HepG2 (cell line): ENCODE measurements around the gene CREBRF. TPM values are rescaled to one million over a fixed set of nuclear protein-coding genes. Genes with fewer than 3 reads are reported as not detected.

Experiments used
- CEBPG ChIP-seq: IDR thresholded peaks from 2 replicates; pipeline ENCODE4 v1.6.1; 2016
- FOSL2 ChIP-seq: sonication (generic); formaldehyde crosslinking; IDR thresholded peaks from 2 replicates; pipeline ENCODE4 v1.4.0; 2020; ENCODE audit warnings: missing genetic modification reagents
- GATAD2A ChIP-seq: IDR thresholded peaks from 2 replicates; pipeline ENCODE4 v1.6.1; 2016
- GTF3A ChIP-seq: sonication (generic); formaldehyde crosslinking; conservative IDR thresholded peaks from 2 replicates; pipeline ENCODE4 v1.4.0; 2020; ENCODE audit warnings: mild to moderate bottlenecking, missing genetic modification reagents
- HNF4A ChIP-seq: sonication (generic); formaldehyde crosslinking; IDR thresholded peaks from 2 replicates; pipeline ENCODE4 v1.4.0; 2020; ENCODE audit warnings: missing genetic modification reagents
- ISL2 ChIP-seq: sonication (generic); formaldehyde crosslinking; IDR thresholded peaks from 2 replicates; pipeline ENCODE4 v1.5.0; 2020; ENCODE audit warnings: missing genetic modification reagents
- NCOA2 ChIP-seq: sonication (generic); formaldehyde crosslinking; IDR thresholded peaks from 2 replicates; pipeline ENCODE4 v1.8.0; 2022; ENCODE audit warnings: inconsistent platforms
- SALL1 ChIP-seq: sonication (generic); formaldehyde crosslinking; IDR thresholded peaks from 2 replicates; pipeline ENCODE4 v1.8.0; 2022; ENCODE audit warnings: mild to moderate bottlenecking, missing genetic modification reagents
- SOX6 ChIP-seq, 2 experiments: fragments of 450-650 bp in 1 of 2; sonication (generic) in 1 of 2; formaldehyde crosslinking in 1 of 2; IDR thresholded peaks; 2 replicates each; pipeline versions ENCODE4 v1.4.0 to v1.6.1; 2017 to 2020; ENCODE audit warnings: antibody characterized with exemption in 1 of 2, mild to moderate bottlenecking in 1 of 2, missing genetic modification reagents in 1 of 2
- ZBTB33 ChIP-seq: sonication (generic); formaldehyde crosslinking; IDR thresholded peaks from 2 replicates; pipeline ENCODE4 v1.4.0; 2020; ENCODE audit warnings: missing genetic modification reagents
- ZMYM2 ChIP-seq: sonication (generic); formaldehyde crosslinking; IDR thresholded peaks from 2 replicates; pipeline ENCODE4 v1.8.0; 2022; ENCODE audit warnings: mild to moderate bottlenecking, missing genetic modification reagents
- ZNF121 ChIP-seq: sonication (generic); formaldehyde crosslinking; IDR thresholded peaks from 2 replicates; pipeline ENCODE4 v1.5.0; 2020; ENCODE audit warnings: mild to moderate bottlenecking, missing genetic modification reagents
- polyA plus RNA-seq, 8 experiments: library from polyadenylated mRNA; depleted of rRNA in 3 of 8; stranded (reverse) in 7 of 8; unstranded in 1 of 8; fragments of >200 nt; fragmentation: Illumina TruSeq in 4 of 8; extraction: Trizol in 4 of 8; gene quantifications; 2 replicates each; pipeline versions ENCODE4 v1.2.1 to v1.2.3, GENCODE V29; 2011 to 2016; ENCODE audit warnings: low read depth in 4 of 8, missing spikeins in 1 of 8, mixed read lengths in 1 of 8; ENCODE audit not compliant: insufficient read depth in 1 of 8
- total RNA-seq, 5 experiments: library from RNA; depleted of rRNA; stranded (reverse); fragments of >200 nt; fragmentation: Illumina TruSeq; extraction: Trizol; gene quantifications; 2 replicates each; pipeline ENCODE4 v1.2.3, GENCODE V29; 2016; ENCODE audit warnings: low read depth in 1 of 5
- TF ChIP-seq, protein P1 (sequence below): sonication (generic); formaldehyde crosslinking; IDR thresholded peaks from 2 replicates; pipeline ENCODE4 v1.4.0; 2020; ENCODE audit warnings: missing genetic modification reagents, mild to moderate bottlenecking, borderline replicate concordance

CREBRF gene
- total and polyA plus RNA-seq, 2 of the 13 experiments (the other 11 are each of a cell fraction or from before 2014, with no cell fraction given): 4.5 to 10.2 TPM

- TF ChIP-seq ISL2 (CRISPR knock-in tag) (peak; percentile 28; the same call in 1 of the 2 replicates), HNF4A (CRISPR knock-in tag) (peak; percentile 51), CEBPG (peak; percentile 86), NCOA2 (peak; percentile 20; the same call in 1 of the 2 replicates), ZBTB33 (peak; percentile 75; the same call in 1 of the 2 replicates), GTF3A (no peak), ZMYM2 (CRISPR knock-in tag) (peak; percentile 45; the same call in 1 of the 2 replicates), ZNF121 (CRISPR knock-in tag) (peak; percentile 99), SALL1 (CRISPR knock-in tag) (peak; percentile 11; the same call in 1 of the 2 replicates), SOX6 (IDR thresholded peaks at IDR 0.05) (no peak), SOX6 (CRISPR knock-in tag; IDR thresholded peaks at IDR 0.05) (0 out of 2 replicates have a peak, but pooled peaks have one; percentile 20), GATAD2A (CRISPR knock-in tag) (peak; percentile 35; the same call in 1 of the 2 replicates), FOSL2 (CRISPR knock-in tag) (peak; percentile 33)
- TF ChIP-seq, protein P1, sequence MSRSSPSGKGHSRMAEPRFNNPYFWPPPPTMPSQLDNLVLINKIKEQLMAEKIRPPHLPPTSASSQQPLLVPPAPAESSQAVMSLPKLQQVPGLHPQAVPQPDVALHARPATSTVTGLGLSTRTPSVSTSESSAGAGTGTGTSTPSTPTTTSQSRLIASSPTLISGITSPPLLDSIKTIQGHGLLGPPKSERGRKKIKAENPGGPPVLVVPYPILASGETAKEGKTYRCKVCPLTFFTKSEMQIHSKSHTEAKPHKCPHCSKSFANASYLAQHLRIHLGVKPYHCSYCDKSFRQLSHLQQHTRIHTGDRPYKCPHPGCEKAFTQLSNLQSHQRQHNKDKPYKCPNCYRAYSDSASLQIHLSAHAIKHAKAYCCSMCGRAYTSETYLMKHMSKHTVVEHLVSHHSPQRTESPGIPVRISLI: peak; percentile 41; the same call in 1 of the 2 replicates
Observed at GRCh38 chr5:173012882-173013281, 43.3 kb upstream of the CREBRF start (continued).
